HG02943 (cell line): Measurements from ENCODE around the gene CHST8.
"Not testable (repeated sequence)": the region's sequence is repeated elsewhere in the genome, so short reads cannot be mapped to it uniquely, and the experiment has no call there.

Experiments
- ATAC-seq: cut with Tn5 transposase; IDR thresholded peaks from one replicate; pipeline ENCODE4 v1.9.1; 2021; ENCODE audit warnings: mild to moderate bottlenecking, low read depth, moderate library complexity; ENCODE audit not compliant: unreplicated experiment

The CHST8 gene

DNA sequence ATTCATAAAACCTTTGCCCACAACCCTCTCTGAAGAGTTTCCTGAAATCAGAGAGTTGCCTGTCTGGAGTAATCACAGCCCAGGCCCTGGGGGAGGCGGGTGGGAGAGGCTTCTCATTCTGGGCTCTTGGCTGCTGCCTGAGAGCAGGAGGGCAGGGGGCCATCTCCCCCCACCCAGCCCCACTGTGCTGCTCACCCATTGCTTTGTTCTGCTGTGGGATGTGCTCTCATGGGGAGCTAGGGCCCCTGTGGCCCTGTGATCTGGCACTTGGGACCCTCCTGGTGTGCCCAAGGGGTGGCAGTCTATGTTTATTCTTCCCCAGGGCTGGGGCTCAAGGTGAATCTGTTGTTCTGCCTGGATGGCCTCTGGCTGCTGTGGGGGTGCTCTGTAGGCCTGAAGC is 181.0 kb downstream of the CHST8 start:
- ATAC-seq: no peak

- no peak for ATAC-seq
Observed at GRCh38 chr19:33803383-33803782, 181.6 kb downstream of the CHST8 start.

GRCh38 chr19:33804021-33804799 is 182.5 kb downstream of the CHST8 start:
- no peak for ATAC-seq

DNA sequence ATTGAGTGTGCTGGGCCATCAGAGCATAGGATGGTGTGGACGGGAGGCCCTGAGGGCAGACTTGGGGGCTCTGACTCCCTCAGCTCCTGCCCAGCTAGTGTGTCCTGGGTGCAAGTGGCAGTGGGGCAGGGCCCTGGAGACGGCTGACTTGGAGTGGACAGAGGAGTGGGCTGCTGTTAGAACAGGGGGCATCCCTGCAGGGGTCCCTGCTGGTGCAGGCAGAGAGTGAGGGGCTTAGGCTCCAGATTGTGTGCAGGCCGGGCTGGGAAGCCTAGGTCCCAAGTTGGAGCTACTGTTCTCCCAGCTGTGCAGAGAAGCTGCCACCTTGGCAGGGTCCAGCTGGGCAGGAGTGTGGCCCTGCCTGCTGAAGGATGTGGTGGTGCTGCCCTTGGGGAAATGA is 183.6 kb downstream of the CHST8 start:
- ATAC-seq: no peak

GRCh38 chr19:33805840-33806433 is 184.2 kb downstream of the CHST8 start:
- ATAC-seq: no peak

- no peak for ATAC-seq
Observed at GRCh38 chr19:33806434-33806881, 184.7 kb downstream of the CHST8 start.

DNA sequence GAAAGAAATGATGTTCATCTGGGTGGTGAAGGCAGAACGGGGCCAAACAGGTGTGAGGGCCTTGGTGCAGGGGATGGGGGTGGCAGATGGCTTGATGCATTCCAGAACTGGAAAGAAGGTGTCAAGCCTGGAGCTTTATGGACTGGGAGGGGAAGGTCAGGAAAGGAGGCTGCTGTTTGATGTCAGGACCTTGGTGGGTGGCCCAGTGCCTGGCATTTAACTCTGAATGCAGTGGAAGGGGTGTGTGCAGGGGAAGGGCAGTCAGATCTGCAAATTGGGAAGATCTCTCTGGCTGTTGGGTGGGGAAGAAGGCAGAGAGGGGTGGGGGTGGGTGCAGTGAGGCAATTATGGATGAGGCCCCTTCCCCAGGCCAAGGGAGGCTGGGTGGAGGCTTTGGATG is 186.6 kb downstream of the CHST8 start:
- ATAC-seq: no peak

DNA sequence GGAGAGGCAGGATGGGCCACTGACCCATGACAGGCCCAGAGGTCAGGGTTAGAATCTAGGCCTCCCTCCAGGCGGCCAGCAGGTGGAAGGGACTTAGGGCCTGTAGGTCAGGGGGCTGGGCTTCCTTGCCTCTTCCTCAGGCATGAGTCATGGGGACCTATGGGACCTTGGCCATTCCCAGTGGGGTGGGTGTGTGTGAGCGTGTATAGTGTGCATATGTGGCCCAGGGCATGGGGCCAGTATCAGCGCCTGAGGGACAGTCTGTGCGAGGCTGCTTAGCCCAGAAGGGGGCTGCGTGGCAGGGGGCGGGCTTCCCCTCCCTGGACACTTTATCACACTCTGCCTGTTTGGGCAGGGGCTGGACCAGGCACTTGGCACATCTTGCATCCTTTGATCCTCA is 188.2 kb downstream of the CHST8 start:
- no peak for ATAC-seq

DNA sequence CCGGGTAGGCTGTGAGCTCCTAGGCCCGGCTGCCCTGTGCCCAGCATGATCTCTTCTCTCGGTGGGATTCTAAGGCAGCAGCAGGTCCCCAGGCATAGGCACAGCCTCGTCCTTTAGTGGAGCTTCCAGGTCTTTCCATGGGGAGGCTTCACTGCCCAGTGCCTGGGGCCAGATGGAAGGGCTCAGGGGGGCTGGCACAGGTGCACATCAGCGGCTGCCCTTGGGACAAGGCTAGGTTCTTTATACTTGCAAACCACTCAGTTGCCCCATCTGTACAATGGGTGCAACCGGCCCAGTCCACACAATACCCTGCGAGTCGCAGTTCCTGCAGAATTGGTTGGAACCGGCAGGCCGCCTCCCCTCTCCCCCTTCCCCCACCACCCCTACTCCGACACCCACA is 189.1 kb downstream of the CHST8 start:
- no peak for ATAC-seq

GRCh38 chr19:33811246-33811645 is 189.5 kb downstream of the CHST8 start:
- ATAC-seq: no peak

GRCh38 chr19:33811736-33812387 is 190.1 kb downstream of the CHST8 start:
- no peak for ATAC-seq

- no peak for ATAC-seq
Observed at GRCh38 chr19:33812388-33813330, 190.9 kb downstream of the CHST8 start.

- ATAC-seq: no peak
Observed at GRCh38 chr19:33813391-33814101, 191.8 kb downstream of the CHST8 start.

DNA sequence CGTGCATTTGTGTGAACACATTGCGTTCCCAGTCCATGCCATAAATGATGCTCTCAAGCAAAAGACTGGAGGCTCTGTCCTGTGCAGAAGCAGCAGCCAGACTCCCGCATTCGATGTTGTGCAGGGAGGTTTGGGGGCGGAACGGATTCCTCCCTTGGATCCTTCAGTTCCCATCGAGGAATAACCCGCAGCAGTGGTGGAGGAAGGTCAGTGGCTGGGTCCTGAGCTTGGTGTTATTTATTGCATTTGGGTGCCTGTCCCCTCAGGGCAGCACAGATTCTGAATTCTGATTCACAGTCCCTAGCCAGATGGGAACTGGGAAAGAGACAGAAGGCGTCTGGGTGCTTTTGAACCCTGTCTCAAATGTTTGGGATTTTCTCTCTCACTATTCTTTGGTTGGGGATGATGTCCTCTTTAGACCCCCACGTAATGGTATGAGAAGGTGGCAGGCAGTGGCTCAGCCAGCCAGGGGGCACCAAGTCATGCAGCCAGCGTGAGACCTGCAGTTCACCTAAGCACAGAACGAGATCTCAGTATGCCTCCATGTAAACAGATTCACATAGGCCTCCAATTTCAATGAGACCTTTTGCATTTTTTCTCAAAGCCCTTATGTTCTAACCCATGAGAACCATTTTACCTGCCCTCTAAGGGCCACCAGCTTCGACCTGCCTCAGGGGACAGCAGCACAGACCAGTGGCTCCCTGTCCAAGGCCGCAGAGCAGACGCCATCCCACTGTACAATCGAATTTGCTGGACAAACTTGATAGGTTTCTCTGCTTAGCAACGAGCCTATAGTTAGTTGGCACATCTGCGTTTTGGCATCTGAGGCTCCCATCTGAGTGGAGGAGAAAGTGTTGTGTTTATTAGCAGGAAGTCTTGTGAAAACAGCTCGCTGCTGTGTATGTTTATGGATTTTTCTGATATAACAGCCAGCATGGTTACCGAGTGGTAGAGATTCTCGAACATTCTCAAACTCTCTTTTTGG is 192.7 kb downstream of the CHST8 start:
- no peak for ATAC-seq

DNA sequence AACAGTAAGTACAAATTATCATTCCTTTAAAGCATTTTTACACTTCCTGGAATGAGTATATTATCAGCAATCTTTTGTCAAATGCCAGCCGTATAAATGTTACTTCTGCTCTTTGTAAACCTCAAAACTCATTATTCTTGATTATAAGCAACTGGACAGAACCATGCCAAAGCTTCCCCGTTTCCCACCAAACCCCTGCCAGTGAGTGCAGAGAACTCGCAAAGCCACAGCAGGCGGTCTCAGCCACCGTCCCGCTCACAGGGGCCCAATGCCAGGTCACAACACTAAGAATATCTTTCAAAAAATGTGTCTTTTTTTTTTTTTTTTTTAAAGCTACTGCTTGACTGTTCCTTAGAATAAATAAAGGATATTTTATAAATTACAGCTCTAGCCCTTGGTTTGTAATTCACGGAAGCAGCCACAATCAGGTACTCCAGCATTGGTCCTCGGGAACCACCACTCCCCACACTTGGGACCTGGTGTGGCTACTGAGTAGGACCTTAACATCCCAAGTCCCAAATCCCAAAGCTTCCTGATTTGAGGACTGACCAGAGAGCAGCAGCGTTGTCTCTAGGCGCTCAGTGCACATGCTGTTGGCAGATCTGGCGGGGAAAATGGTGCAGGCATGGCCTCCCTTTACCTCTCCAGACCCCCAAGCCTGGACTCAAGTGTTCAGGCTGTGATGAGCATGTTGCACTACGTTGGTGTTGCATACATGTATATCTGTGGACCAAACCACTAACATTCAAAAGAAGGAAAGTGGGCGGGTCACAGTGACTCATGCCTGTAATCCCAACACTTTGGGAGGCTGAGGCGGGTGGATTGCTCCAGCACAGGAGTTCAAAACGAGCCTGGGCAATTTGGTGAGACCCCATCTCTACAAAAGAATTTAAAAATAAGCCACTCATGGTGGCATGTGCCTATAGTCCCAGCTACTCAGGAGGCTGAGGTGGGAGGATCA is 193.9 kb downstream of the CHST8 start:
- no peak for ATAC-seq

DNA sequence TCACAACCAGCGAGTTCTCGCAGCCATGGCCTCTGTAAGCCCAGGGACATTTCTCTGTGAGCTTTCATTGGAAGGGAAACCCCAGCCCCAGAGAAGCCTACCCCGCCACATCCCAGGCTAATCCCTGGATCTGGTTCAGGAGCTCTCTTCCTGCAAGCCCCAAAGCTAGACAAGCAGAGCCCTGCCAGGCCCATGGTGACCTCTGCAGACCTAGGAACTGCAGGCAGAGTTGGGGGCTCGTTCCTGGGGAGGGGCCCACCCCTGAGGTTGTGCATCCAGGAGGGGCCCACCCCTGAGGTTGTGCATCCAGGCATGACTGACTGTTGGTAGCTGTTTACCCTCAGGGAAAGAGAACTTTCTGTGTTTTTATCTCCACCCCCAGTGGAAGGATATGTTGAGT is 196.7 kb downstream of the CHST8 start:
- no peak for ATAC-seq

DNA sequence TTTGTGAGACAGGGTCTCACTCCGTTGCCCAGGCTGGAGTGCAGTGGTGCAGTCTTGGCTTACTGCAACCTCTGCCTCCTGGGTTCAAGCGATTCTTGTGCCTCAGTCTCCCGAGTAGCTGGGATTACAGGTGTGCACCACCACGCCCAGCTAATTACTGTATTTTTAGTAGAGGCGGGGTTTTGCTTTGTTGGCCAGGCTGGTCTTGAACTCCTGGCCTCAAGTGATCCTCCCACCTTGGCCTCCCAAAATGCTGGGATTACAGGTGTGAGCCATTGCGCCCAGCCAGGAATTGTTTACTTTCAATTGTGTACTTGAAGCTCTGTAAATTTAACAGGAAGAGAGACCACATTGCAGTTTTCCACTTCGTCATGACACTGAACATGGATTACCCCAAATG is 197.3 kb downstream of the CHST8 start:
- not testable (repeated sequence) for ATAC-seq

GRCh38 chr19:33819506-33819879 is 197.7 kb downstream of the CHST8 start:
- no peak for ATAC-seq
